HS-27A (cell line): Measurements from ENCODE around the gene METTL2B.
A peak's percentile ranks its signal among the peaks of the same experiment; 100 is the strongest.
"Not testable (repeated sequence)": the region's sequence is repeated elsewhere in the genome, so short reads cannot be mapped to it uniquely, and the experiment has no call there.

ENCODE experiments used
- DNase-seq: peaks from one replicate; pipeline ENCODE4 v3.0.0-alpha.2; 2012; ENCODE audit warnings: low read depth, missing footprints

METTL2B gene

GRCh38 chr7:128523932-128524524 lies 47.5 kb downstream of the METTL2B start:
- DNase-seq, result not testable (repeated sequence)

DNA sequence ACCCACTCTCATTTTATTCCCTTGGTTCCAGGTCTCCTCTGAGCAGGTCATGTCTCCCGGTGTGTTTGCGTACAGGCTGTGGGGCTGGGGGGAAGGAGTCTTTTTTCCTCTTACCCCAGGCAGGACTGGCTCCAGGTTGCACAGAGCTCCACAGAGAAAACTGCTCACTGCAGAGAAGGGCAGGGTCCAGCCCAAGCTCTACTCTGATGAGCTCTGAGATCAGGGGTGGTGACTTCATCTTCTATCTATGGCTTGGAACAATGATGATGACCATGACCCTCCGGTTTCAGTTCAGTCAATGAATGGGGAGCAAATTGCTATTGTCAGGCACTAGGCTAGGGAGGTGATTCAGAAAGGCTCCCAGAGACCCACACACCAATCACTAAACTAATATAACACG lies 49.0 kb downstream of the METTL2B start:
- DNase-seq, result not testable (repeated sequence)

DNA sequence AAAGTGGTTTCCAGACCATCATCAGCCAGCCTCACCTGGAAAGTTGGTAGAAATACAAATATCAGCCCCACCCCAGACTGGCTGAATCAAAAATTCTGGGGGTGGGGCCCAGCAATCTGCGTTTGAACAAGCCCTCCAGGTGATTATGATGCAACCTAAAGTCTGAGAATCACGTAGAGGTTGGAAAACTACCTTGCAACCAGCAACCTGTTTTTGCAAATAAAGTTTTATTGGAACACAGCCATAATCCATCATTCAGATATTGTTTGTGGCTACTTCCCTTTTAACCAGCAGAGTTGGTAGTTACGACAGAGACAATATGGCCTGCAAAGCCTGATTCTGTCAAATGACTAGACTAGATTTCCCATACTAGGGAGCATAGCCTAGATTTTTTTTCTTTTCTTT lies 49.5 kb downstream of the METTL2B start:
- not testable (repeated sequence) for DNase-seq

DNA sequence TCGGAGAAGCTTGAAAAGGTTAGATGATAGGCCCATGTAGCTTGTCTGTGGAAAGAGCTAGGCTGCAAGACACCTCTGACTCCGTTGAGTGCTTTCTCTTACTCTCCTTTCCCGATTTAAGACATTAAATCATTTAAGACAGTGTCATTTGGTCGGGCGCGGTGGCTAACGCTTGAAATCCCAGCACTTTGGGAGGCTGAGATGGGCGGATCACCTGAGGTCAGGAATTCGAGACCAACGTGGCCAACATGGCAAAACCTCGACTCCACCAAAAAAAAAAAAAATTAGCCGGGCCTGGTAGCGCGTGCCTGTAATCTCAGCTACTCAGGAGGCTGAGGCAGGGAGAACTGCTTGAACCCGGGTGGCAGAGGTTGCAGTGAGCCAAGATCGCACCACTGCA lies 52.6 kb downstream of the METTL2B start:
- DNase-seq, result not testable (repeated sequence)

- not testable (repeated sequence) for DNase-seq
Observed at GRCh38 chr7:128530121-128530854, 53.7 kb downstream of the METTL2B start.

- DNase-seq, result no peak
Observed at GRCh38 chr7:128530855-128531104, 54.2 kb downstream of the METTL2B start.

DNA sequence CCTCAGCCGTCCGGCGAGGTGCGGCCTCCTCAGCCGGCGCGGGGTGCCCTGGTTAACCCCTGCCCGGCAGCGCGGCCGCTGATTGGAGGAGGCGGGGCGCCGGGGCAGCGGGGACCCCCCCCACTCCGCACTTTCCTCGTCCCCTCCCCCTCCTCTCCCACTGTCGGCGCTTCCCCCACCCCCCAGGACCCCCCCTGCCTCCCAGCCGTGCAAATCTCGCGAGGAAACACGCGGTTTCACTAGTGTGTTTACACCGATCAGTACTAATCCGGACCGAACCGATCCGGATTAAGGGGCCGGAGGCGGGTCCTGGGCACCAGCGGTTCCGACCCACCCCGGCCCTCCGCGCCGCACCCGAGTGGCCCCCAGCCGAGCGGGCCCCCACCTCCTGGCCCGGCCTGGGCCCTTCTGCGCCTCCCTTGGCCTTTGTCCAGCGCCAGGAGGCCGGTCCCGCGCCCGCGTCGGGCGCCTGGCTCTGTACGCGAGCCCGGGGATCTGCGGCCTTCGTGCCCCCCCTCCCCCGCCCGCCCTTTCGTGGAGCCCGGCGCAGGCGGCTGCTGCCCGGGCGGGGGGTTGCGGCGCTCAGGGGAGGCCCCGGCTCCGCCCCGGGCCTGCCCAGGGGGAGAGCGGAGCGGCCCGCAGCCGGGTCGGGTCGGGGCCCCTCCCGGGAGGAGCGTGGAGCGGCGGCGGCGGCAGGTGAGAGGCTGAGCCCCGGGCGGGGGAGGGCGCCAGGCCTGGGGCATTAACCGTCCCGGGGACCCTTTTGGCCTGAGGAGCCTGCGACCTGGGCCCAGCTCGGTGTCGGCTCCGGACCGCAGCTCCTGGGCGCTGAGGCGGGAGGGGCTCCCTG lies 54.8 kb downstream of the METTL2B start:
- DNase-seq, result peak; percentile 29

- not testable (repeated sequence) for DNase-seq
Observed at GRCh38 chr7:128531955-128532478, 55.5 kb downstream of the METTL2B start.

- DNase-seq, result not testable (repeated sequence)
Observed at GRCh38 chr7:128532956-128533355, 56.4 kb downstream of the METTL2B start.

DNA sequence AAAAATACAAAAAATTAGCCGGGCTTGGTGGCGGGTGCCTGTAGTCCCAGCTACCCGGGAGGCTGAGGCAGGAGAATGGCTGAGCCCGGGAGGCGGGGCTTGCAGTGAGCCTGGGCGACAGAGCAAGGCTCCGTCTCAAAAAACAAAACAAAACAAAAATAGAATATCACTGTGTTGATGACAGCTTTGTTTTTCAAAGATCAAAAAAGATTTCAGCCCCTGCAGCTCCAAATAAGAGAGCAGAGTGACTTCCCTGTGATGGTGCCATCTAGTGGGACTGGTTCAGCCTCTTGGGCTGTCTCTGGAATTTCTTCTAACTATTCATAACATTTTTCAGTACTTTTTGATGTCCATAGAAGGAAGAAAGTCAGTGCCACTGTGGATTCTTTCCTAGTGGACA lies 60.9 kb downstream of the METTL2B start:
- DNase-seq, result not testable (repeated sequence)

DNA sequence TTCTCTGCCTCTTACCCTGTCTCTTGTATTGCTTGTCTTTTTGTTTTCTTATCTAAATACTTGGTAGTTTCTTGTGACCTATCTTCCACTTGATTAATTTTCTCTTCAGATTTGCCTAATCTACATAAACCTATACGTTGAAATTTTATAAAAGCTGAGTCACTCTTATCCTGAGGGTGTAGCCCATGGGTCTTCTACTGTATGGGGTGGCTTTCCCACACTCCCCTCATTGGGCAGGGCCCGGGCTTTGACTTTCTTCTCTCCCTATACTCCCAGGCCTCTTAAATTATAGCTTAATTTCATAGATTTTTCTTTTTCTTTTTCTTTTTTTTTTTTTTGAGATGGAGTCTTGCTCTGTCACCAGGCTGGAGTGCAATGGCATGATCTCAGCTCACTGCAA lies 66.0 kb downstream of the METTL2B start:
- not testable (repeated sequence) for DNase-seq

DNA sequence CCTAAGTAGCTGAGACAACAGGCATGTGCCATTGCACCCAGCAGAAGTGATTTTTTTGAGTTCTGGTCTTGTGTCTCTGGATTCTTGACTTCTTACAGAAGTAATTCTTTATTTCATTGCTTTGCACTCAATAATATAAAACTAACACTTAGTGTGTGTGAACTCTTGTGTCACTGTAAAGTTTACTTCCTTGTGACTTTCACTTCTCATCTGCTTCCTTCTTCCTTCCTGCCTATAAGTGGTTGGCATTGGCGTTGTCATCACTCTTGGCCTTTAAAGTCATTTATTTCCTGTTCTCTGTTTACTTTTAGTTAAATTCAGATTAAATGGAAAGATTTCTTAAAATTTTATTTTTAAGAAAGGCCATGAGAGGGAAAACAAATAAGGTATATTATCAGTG lies 66.8 kb downstream of the METTL2B start:
- not testable (repeated sequence) for DNase-seq

GRCh38 chr7:128546319-128546851 lies 69.8 kb downstream of the METTL2B start:
- DNase-seq, result not testable (repeated sequence)

GRCh38 chr7:128550920-128551319 lies 74.4 kb downstream of the METTL2B start:
- no peak for DNase-seq

GRCh38 chr7:128554394-128554793 lies 77.8 kb downstream of the METTL2B start:
- DNase-seq, result not testable (repeated sequence)
